KMS-11 (cell line): ENCODE results near the gene LRRC4C.

ENCODE experiments used
- H2AFZ ChIP-seq: fragments of 200-600 bp; sonication (generic); 2 replicates; pipeline ENCODE4 v1.6.1; 2016; ENCODE audit warnings: antibody characterized with exemption, mixed run types, low read depth
- H3K27ac ChIP-seq: fragments of 200-600 bp; sonication (generic); 2 replicates; pipeline ENCODE4 v1.6.1; 2016; ENCODE audit warnings: mild to moderate bottlenecking, mixed run types
- H3K27me3 ChIP-seq: fragments of 200-600 bp; sonication (generic); 2 replicates; pipeline ENCODE4 v1.6.1; 2017; ENCODE audit warnings: mild to moderate bottlenecking, low read depth, mixed run types, moderate library complexity; ENCODE audit not compliant: insufficient read depth
- H3K36me3 ChIP-seq: fragments of 200-600 bp; sonication (generic); 2 replicates; pipeline ENCODE4 v1.6.1; 2017; ENCODE audit warnings: mild to moderate bottlenecking, mixed run types; ENCODE audit not compliant: insufficient read depth
- H3K4me1 ChIP-seq: fragments of 200-600 bp; sonication (generic); 2 replicates; pipeline ENCODE4 v1.6.1; 2016; ENCODE audit warnings: mild to moderate bottlenecking, low read depth, mixed run types; ENCODE audit not compliant: poor library complexity, severe bottlenecking
- H3K4me2 ChIP-seq: fragments of 200-600 bp; sonication (generic); 2 replicates; pipeline ENCODE4 v1.7.0; 2016; ENCODE audit warnings: mild to moderate bottlenecking, mixed run types
- H3K4me3 ChIP-seq: fragments of 200-600 bp; sonication (generic); IDR thresholded peaks from 2 replicates; pipeline ENCODE4 v1.6.1; 2017; ENCODE audit warnings: low read depth, low read length, mixed read lengths; ENCODE audit not compliant: insufficient read depth
- H3K79me2 ChIP-seq: fragments of 200-600 bp; sonication (generic); 2 replicates; pipeline ENCODE4 v1.6.1; 2016; ENCODE audit warnings: low read depth, mixed run types; ENCODE audit not compliant: insufficient read depth
- H3K9ac ChIP-seq: fragments of 200-600 bp; sonication (generic); 2 replicates; pipeline ENCODE4 v1.6.1; 2016; ENCODE audit warnings: mild to moderate bottlenecking, mixed run types
- H4K20me1 ChIP-seq: fragments of 200-600 bp; sonication (generic); 2 replicates; pipeline ENCODE4 v1.6.1; 2016; ENCODE audit warnings: mild to moderate bottlenecking, mixed run types; ENCODE audit not compliant: insufficient read depth
- TF ChIP-seq, protein P1 (sequence below): fragments of 200-600 bp; sonication (generic); conservative IDR thresholded peaks from 2 replicates; pipeline ENCODE4 v1.6.1; 2017; ENCODE audit warnings: low read depth, mild to moderate bottlenecking, antibody characterized with exemption, low read length, moderate library complexity, mixed read lengths

Gene LRRC4C

DNA sequence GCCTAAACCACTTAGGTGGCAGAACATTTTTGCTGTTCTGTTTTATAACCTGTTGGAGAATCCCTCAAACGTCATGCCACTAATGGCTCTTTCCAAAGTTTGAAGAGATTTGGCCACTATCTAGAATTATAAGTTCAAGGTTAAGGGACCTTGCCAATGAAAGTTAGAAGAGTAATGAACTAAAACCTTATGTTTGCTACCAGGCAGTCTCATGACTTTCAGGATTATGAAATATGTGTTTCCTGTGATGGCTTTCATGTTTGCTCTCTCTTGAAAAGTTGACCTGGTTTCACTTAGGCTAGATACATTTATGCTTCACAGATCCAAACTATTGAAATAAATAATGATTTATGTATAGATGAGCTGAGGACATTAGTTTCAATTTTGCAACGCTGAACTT lies 340.0 kb downstream of the LRRC4C start:
- Histone ChIP-seq H4K20me1 (no peaks in the 10 kb centered on the region), H3K4me2 (peak overlapping the region; percentile 69; the same call in 1 of the 2 replicates), H3K27me3 (no peaks in the 10 kb centered on the region), H3K4me3 (no peak overlapping the region), H3K27ac (no peak overlapping the region), H3K4me1 (peaks cover 24% of the 10 kb centered on the region), H3K9ac (no peak overlapping the region), H3K79me2 (no peaks in the 10 kb centered on the region), H2AFZ (no peak overlapping the region), H3K36me3 (no peaks in the 10 kb centered on the region)
- TF ChIP-seq, protein P1, sequence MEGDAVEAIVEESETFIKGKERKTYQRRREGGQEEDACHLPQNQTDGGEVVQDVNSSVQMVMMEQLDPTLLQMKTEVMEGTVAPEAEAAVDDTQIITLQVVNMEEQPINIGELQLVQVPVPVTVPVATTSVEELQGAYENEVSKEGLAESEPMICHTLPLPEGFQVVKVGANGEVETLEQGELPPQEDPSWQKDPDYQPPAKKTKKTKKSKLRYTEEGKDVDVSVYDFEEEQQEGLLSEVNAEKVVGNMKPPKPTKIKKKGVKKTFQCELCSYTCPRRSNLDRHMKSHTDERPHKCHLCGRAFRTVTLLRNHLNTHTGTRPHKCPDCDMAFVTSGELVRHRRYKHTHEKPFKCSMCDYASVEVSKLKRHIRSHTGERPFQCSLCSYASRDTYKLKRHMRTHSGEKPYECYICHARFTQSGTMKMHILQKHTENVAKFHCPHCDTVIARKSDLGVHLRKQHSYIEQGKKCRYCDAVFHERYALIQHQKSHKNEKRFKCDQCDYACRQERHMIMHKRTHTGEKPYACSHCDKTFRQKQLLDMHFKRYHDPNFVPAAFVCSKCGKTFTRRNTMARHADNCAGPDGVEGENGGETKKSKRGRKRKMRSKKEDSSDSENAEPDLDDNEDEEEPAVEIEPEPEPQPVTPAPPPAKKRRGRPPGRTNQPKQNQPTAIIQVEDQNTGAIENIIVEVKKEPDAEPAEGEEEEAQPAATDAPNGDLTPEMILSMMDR = no peak

DNA sequence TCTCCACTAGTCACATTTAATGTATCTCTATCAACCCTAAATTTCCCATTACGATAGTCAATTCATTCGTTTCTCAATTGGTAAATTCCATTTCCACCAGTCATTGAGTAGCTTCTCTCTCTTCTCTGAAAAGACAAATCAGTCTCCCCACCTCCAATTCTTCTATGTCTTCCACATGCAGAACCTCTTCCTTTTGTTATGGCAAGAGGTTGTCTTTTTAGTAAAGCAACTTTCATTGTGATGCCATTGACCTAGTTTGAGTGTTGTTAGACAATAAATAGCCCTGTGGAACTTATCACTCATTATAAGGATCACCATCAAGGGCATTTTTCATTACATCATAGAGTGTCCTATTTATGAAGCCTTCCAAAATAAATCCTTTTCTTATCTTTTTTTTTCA lies 340.9 kb downstream of the LRRC4C start:
- Histone ChIP-seq H3K4me1 (peaks cover 24% of the 10 kb centered on the region), H3K27me3 (no peaks in the 10 kb centered on the region), H3K79me2 (no peaks in the 10 kb centered on the region), H3K27ac (no peak overlapping the region), H3K9ac (no peak overlapping the region), H4K20me1 (no peaks in the 10 kb centered on the region), H3K4me2 (no peak overlapping the region), H2AFZ (no peak overlapping the region), H3K4me3 (no peak overlapping the region), H3K36me3 (no peaks in the 10 kb centered on the region)
- TF ChIP-seq, protein P1 = no peak

DNA sequence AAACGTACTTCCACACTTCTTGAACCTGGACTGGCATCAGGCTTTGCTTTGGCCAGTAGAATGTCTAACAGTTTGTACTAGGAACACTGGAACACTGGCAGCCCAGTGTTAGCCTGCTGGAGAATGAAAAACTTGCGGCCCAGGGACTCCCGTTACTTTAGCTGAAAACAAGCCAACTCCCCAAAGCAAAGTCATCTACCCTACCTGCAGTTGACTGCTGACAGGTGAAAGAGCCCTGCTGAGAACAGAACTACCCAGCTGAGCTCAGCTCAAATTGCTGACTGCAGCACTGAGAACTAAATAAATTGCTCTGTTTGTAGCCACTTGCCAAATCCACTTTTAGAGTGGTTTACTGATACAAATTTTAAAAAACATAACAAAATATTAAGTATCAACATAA lies 342.5 kb downstream of the LRRC4C start:
- Histone ChIP-seq H4K20me1 (no peaks in the 10 kb centered on the region), H3K79me2 (no peaks in the 10 kb centered on the region), H3K4me3 (no peak overlapping the region), H3K27ac (no peak overlapping the region), H3K4me2 (no peak overlapping the region), H3K9ac (no peak overlapping the region), H3K27me3 (no peaks in the 10 kb centered on the region), H2AFZ (no peak overlapping the region), H3K4me1 (peaks cover 24% of the 10 kb centered on the region), H3K36me3 (no peaks in the 10 kb centered on the region)
- TF ChIP-seq, protein P1 = no peak

DNA sequence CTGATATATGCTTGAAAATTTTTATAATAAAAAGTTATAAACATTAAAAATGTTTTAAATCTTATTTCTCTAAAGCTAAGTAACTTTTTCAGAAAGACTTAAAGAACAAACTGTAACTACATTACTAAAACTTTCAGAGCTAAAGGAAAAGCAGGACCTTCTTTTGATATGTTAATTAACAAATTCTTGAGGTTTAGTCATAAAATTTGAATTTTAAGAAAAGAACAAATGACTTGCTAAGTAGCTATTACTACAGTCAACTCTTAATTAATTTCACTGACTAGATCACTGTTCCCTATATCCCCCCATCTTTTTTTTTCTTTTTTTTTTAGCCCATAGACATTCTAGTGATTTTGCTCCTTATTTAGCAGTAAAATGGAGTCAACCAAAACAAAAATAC lies 344.4 kb downstream of the LRRC4C start:
- TF ChIP-seq, protein P1 = no peak
- Histone ChIP-seq H3K36me3 (no peaks in the 10 kb centered on the region), H3K4me1 (peaks cover 20% of the 10 kb centered on the region), H3K27ac (no peak overlapping the region), H2AFZ (no peak overlapping the region), H4K20me1 (no peaks in the 10 kb centered on the region), H3K9ac (no peak overlapping the region), H3K27me3 (no peaks in the 10 kb centered on the region), H3K4me2 (no peak overlapping the region), H3K4me3 (no peak overlapping the region), H3K79me2 (no peaks in the 10 kb centered on the region)
